Fibroblast of skin of scalp (primary cell): ENCODE data around the gene ADGRG3. TPM values are rescaled to one million over a fixed set of nuclear protein-coding genes. Genes with fewer than 3 reads are reported as not detected.
A peak's percentile ranks its signal among the peaks of the same experiment; 100 is the strongest.

Experiments used
- DNase-seq: peaks from one replicate; pipeline ENCODE4 v3.0.0-alpha.2; 2013
- polyA plus RNA-seq, 2 experiments: library from polyadenylated mRNA; unstranded; fragments of 120-200 nt; gene quantifications; one replicate each; pipeline ENCODE4 v1.2.1, GENCODE V29; 2013; ENCODE audit not compliant: insufficient read length in 2 of 2

Gene ADGRG3
- polyA plus RNA-seq (2013, experiment 1 of 2; ENCODE audit: insufficient read length), result not detected
- not detected for polyA plus RNA-seq (2013, experiment 2 of 2; ENCODE audit: insufficient read length)

- no peak for DNase-seq
Measured at GRCh38 chr16:57668263-57668571, at the start of gene ADGRG3. Gene ADGRG3, plus strand, starts transcription at chr16:57668306. Its CDS starts 42 bp downstream, at chr16:57668348.

- DNase-seq, result no peak
Measured at GRCh38 chr16:57619133-57619605, 48.9 kb upstream of the ADGRG3 start.

- no peak for DNase-seq
Measured at GRCh38 chr16:57619606-57620334, 48.3 kb upstream of the ADGRG3 start.

- DNase-seq, result no peak
Measured at GRCh38 chr16:57620335-57621231, 47.5 kb upstream of the ADGRG3 start.

GRCh38 chr16:57621521-57622271 lies 46.4 kb upstream of the ADGRG3 start:
- no peak for DNase-seq

GRCh38 chr16:57622361-57623250 lies 45.5 kb upstream of the ADGRG3 start:
- no peak for DNase-seq

GRCh38 chr16:57623251-57624043 lies 44.7 kb upstream of the ADGRG3 start:
- peak; percentile 44 for DNase-seq

GRCh38 chr16:57624044-57624688 lies 43.9 kb upstream of the ADGRG3 start:
- no peak for DNase-seq

GRCh38 chr16:57624806-57625500 lies 43.2 kb upstream of the ADGRG3 start:
- DNase-seq, result no peak

GRCh38 chr16:57626420-57627170 lies 41.5 kb upstream of the ADGRG3 start:
- DNase-seq, result no peak

- DNase-seq, result peak; percentile 77
Measured at GRCh38 chr16:57627184-57627871, 40.8 kb upstream of the ADGRG3 start.

- peak; percentile 95 for DNase-seq
Measured at GRCh38 chr16:57628008-57628781, 39.9 kb upstream of the ADGRG3 start, which contains the start of gene ADGRG1. Gene ADGRG1, plus strand, starts transcription at chr16:57628630. Its CDS starts 21,658 bp downstream, at chr16:57650288.

GRCh38 chr16:57628783-57629293 lies 39.3 kb upstream of the ADGRG3 start:
- no peak for DNase-seq

- no peak for DNase-seq
Measured at GRCh38 chr16:57629516-57630406, 38.3 kb upstream of the ADGRG3 start.

GRCh38 chr16:57630407-57630797 lies 37.7 kb upstream of the ADGRG3 start:
- DNase-seq, result no peak
